Endothelial cell of umbilical vein (primary cell): ENCODE measurements around the gene SEC22A. TPM values are rescaled to one million over a fixed set of nuclear protein-coding genes. Genes with fewer than 3 reads are reported as not detected.
"Not testable (repeated sequence)": the region's sequence is repeated elsewhere in the genome, so short reads cannot be mapped to it uniquely, and the experiment has no call there.

ENCODE experiments used
- BruUV-seq: library from RNA; stranded (reverse); fragments of 400-500 nt; replicated peaks from 2 replicates; lab custom pipeline; 2021; lab: Mats Ljungman, UMichigan
- CTCF ChIA-PET: fragments of 300-600, 350-600 bp; sonication (Branson Sonifier 250); formaldehyde crosslinking; loops from one replicate; lab custom pipeline; 2021; ENCODE audit warnings: antibody characterized with exemption, inconsistent platforms; lab: Charles Lee
- POLR2A ChIA-PET: fragments of 300-600, 350-600 bp; sonication (Branson Sonifier 250); formaldehyde crosslinking; loops from one replicate; lab custom pipeline; 2021; ENCODE audit warnings: antibody characterized with exemption, inconsistent platforms; lab: Charles Lee
- DNase-seq: peaks from one replicate; pipeline ENCODE4 v3.0.0-alpha.2; 2011; ENCODE audit warnings: low read depth, low spot score
- FAIRE-seq: peaks from 2 replicates; lab custom pipeline; 2011; peaks lifted over from hg19 to GRCh38; lab: Jason Lieb, UNC
- H2AFZ ChIP-seq: 2 replicates; pipeline ENCODE4 v1.6.0; 2012; ENCODE audit warnings: low read depth, low read length, control low read depth, inconsistent platforms
- H3K27ac ChIP-seq: 2 replicates; pipeline ENCODE4 v1.5.1; 2011; ENCODE audit warnings: low read depth, mild to moderate bottlenecking, control low read depth, low read length, moderate library complexity; ENCODE audit not compliant: insufficient read depth
- H3K27me3 ChIP-seq, 2 experiments: 2 replicates each; pipeline versions ENCODE4 v1.6.0 to v1.6.1; 2011; ENCODE audit warnings: low read length in 2 of 2, mixed read lengths in 1 of 2; ENCODE audit not compliant: control insufficient read depth in 2 of 2, insufficient read depth in 2 of 2
- H3K36me3 ChIP-seq, 2 experiments: 2 replicates in 1 of 2; 3 replicates in 1 of 2; pipeline ENCODE4 v1.5.1; 2011; ENCODE audit warnings: low read length in 2 of 2, mild to moderate bottlenecking in 1 of 2, moderate library complexity in 1 of 2; ENCODE audit not compliant: control insufficient read depth in 2 of 2, insufficient read depth in 2 of 2; ENCODE audit errors: extremely low read depth in 1 of 2
- H3K4me1 ChIP-seq: 3 replicates; pipeline ENCODE4 v1.5.1; 2011; ENCODE audit warnings: mild to moderate bottlenecking, low read length; ENCODE audit not compliant: control insufficient read depth, insufficient read depth; ENCODE audit errors: extremely low read depth
- H3K4me2 ChIP-seq: 2 replicates; pipeline ENCODE4 v1.6.1; 2011; ENCODE audit warnings: low read length, control low read depth, mixed read lengths; ENCODE audit not compliant: insufficient read depth
- H3K4me3 ChIP-seq, 3 experiments: fragments of 200-600 bp in 1 of 3; sonication (generic), shearing (Covaris generic) in 1 of 3; replicated peaks in 1 of 3; 2 replicates each; pipeline ENCODE4 v1.5.1; 2011 to 2016; ENCODE audit warnings: control low read depth in 3 of 3, low read length in 3 of 3, mild to moderate bottlenecking in 2 of 3, inconsistent platforms in 1 of 3, low read depth in 1 of 3, moderate library complexity in 1 of 3; ENCODE audit not compliant: insufficient read depth in 1 of 3
- H3K79me2 ChIP-seq: 2 replicates; pipeline ENCODE4 v1.6.0; 2012; ENCODE audit warnings: low read length, inconsistent platforms; ENCODE audit not compliant: control insufficient read depth, insufficient read depth
- H3K9ac ChIP-seq: replicated peaks from 2 replicates; pipeline ENCODE3; 2011; ENCODE audit warnings: low read length, control low read depth; ENCODE audit not compliant: insufficient read depth; ENCODE audit errors: extremely low read depth
- H3K9me1 ChIP-seq: replicated peaks from 3 replicates; pipeline ENCODE4 v1.6.0; 2011; ENCODE audit warnings: mild to moderate bottlenecking, low read length; ENCODE audit not compliant: control insufficient read depth, insufficient read depth; ENCODE audit errors: extremely low read depth
- H3K9me3 ChIP-seq: replicated peaks from 2 replicates; pipeline ENCODE4 v1.5.1; 2012; ENCODE audit warnings: low read length, inconsistent platforms; ENCODE audit not compliant: control insufficient read depth, insufficient read depth
- H4K20me1 ChIP-seq: replicated peaks from 2 replicates; pipeline ENCODE3; 2011; ENCODE audit warnings: mild to moderate bottlenecking, low read length; ENCODE audit not compliant: control insufficient read depth, insufficient read depth; ENCODE audit errors: extremely low read depth
- CTCF ChIP-seq, 2 donors: IDR thresholded peaks; 1 replicate in 1 of 2; 2 replicates in 1 of 2; pipeline ENCODE4 v1.5.1; 2011; ENCODE audit warnings: low read length in 2 of 2, mild to moderate bottlenecking in 2 of 2, moderate library complexity in 2 of 2, control low read depth in 1 of 2, inconsistent platforms in 1 of 2, low read depth in 1 of 2; ENCODE audit not compliant: insufficient read depth in 1 of 2; ENCODE audit errors: extremely low read depth in 1 of 2
- EZH2 ChIP-seq: IDR thresholded peaks from 2 replicates; pipeline ENCODE4 v1.6.1; 2012; ENCODE audit warnings: borderline replicate concordance, low read depth, mild to moderate bottlenecking, moderate library complexity, low read length, inconsistent platforms; ENCODE audit not compliant: severe bottlenecking
- FOS ChIP-seq: IDR thresholded peaks from 2 replicates; pipeline ENCODE4 v1.6.1; 2011; ENCODE audit warnings: mild to moderate bottlenecking, low read length, moderate library complexity, borderline replicate concordance; ENCODE audit not compliant: insufficient read depth
- GATA2 ChIP-seq: IDR thresholded peaks from 2 replicates; pipeline ENCODE4 v1.7.0; 2011; ENCODE audit warnings: low read depth, mild to moderate bottlenecking, moderate library complexity, mixed read lengths, low read length; ENCODE audit not compliant: insufficient read length, insufficient read depth
- JUN ChIP-seq: IDR thresholded peaks from 2 replicates; pipeline ENCODE4 v1.6.1; 2011; ENCODE audit warnings: borderline replicate concordance, low read depth; ENCODE audit not compliant: insufficient read length, insufficient read depth
- MAX ChIP-seq: IDR thresholded peaks from 2 replicates; pipeline ENCODE4 v1.6.1; 2011; ENCODE audit not compliant: insufficient read depth, insufficient read length
- MYC ChIP-seq: IDR thresholded peaks from one replicate; pipeline ENCODE4 v1.6.1; 2011; ENCODE audit warnings: mild to moderate bottlenecking, low read depth, low read length
- POLR2A ChIP-seq: IDR thresholded peaks from 2 replicates; pipeline ENCODE4 v1.6.1; 2012; ENCODE audit warnings: low read depth, mild to moderate bottlenecking, control low read depth, low read length
- POLR2AphosphoS5 ChIP-seq: IDR thresholded peaks from 2 replicates; pipeline ENCODE4 v1.6.1; 2012; ENCODE audit warnings: low read depth, mild to moderate bottlenecking, control low read depth, low read length, moderate library complexity; ENCODE audit not compliant: insufficient read depth
- dilution Hi-C: fragments of 300-500 bp; cut with MboI; formaldehyde crosslinking; loops from one replicate; pipeline ENCODE4 v1.15.0; 2019; ENCODE audit warnings: low sequenced_read_pairs; ENCODE audit not compliant: extremely low pct_ligation_motif_present
- intact Hi-C: fragments of 100-400 bp; cut with micrococcal nuclease; formaldehyde crosslinking; loops from one replicate; pipeline ENCODE4 v1.10.0; 2022
- polyA plus RNA-seq, 4 experiments: library from polyadenylated mRNA; depleted of rRNA in 3 of 4; stranded (reverse) in 3 of 4; unstranded in 1 of 4; fragments of >200 nt; gene quantifications; 2 replicates each; pipeline versions ENCODE4 v1.2.1 to v1.2.3, GENCODE V29; 2011 to 2012; ENCODE audit warnings: missing spikeins in 1 of 4
- total RNA-seq: library from RNA; stranded (reverse); gene quantifications from 2 replicates; pipeline ENCODE4 v1.2.3, GENCODE V29; 2021

SEC22A gene
- total and polyA plus RNA-seq, 2 donors (not counting 3 experiments of a cell fraction or from before 2014, with no cell fraction given), result 20.1 to 26.8 TPM

GRCh38 chr3:123218990-123219389 is 17.2 kb downstream of the SEC22A start:
- Histone ChIP-seq H3K9me1 (peaks cover 2% of the 10 kb centered on the region), H2AFZ (no peak overlapping the region), H3K79me2 (peaks cover 3% of the 10 kb centered on the region), H3K27ac (no peak overlapping the region), H3K27me3 (no peaks in the 10 kb centered on the region), H3K4me3 (no peak overlapping the region), H3K4me2 (no peak overlapping the region), H3K4me1 (no peaks in the 10 kb centered on the region), H3K9me3 (no peaks in the 10 kb centered on the region), H3K9ac (no peak overlapping the region), H3K36me3 (peaks cover 0 to 2% of the 10 kb centered on the region in 2 experiments), H4K20me1 (no peaks in the 10 kb centered on the region)
- ChIA-PET POLR2A (no interaction called here), CTCF (no interaction called here)
- intact Hi-C loops, result no loop called here
- no TSS peak for BruUV-seq
- TF ChIP-seq MYC (no peak), POLR2AphosphoS5 (no peak), GATA2 (no peak), FOS (no peak), CTCF (IDR thresholded peaks at IDR 0.05; ENCODE audit: extremely low read depth in 1 of 2, insufficient read depth in 1 of 2, low read depth in 1 of 2, low read length in 2 of 2) (no peak), JUN (no peak), EZH2 (no peak), MAX (no peak), POLR2A (no peak)
- dilution Hi-C loops, result no loop called here
- FAIRE-seq (no peak), DNase-seq (no peak)

- H3K27ac ChIP-seq, intact Hi-C loops, H3K4me3 ChIP-seq, H2AFZ ChIP-seq, H3K79me2 ChIP-seq, H3K4me2 ChIP-seq, dilution Hi-C loops, H4K20me1 ChIP-seq, BruUV-seq, H3K9me3 ChIP-seq, DNase-seq, H3K36me3 ChIP-seq, H3K4me1 ChIP-seq, H3K9ac ChIP-seq, POLR2A ChIA-PET, H3K27me3 ChIP-seq, H3K9me1 ChIP-seq, FAIRE-seq: not testable (repeated sequence)
- CTCF ChIA-PET, result interaction anchor here (0.7 kb wide), 1 partner anchor 35 kb away, joined by 3 read pairs; no protein-coding TSS in a partner anchor
Observed at GRCh38 chr3:123221369-123221768, 19.6 kb downstream of the SEC22A start.
